HUES6 (cell line): ENCODE data around the gene PLTP.

Experiments used
- H3K27ac ChIP-seq: 2 replicates; pipeline ENCODE4 v1.7.0; 2013; ENCODE audit warnings: low read depth, mild to moderate bottlenecking, low read length, inconsistent platforms
- H3K27me3 ChIP-seq: 2 replicates; pipeline ENCODE4 v1.6.1; 2013; ENCODE audit warnings: low read length; ENCODE audit not compliant: control insufficient read depth, insufficient read depth
- H3K36me3 ChIP-seq: 2 replicates; pipeline ENCODE4 v1.6.1; 2013; ENCODE audit warnings: low read length; ENCODE audit not compliant: control insufficient read depth, insufficient read depth
- H3K4me1 ChIP-seq: 2 replicates; pipeline ENCODE4 v1.6.1; 2013; ENCODE audit warnings: low read length; ENCODE audit not compliant: control insufficient read depth, insufficient read depth
- H3K4me3 ChIP-seq: 2 replicates; pipeline ENCODE4 v1.5.1; 2013; ENCODE audit warnings: low read depth, low read length
- H3K9ac ChIP-seq: one replicate; pipeline ENCODE4 v1.6.1; 2013; ENCODE audit warnings: mild to moderate bottlenecking, low read length
- H3K9me3 ChIP-seq: 2 replicates; pipeline ENCODE4 v1.6.1; 2013; ENCODE audit warnings: low read depth, low read length; ENCODE audit not compliant: control insufficient read depth, insufficient read depth

Gene PLTP

DNA sequence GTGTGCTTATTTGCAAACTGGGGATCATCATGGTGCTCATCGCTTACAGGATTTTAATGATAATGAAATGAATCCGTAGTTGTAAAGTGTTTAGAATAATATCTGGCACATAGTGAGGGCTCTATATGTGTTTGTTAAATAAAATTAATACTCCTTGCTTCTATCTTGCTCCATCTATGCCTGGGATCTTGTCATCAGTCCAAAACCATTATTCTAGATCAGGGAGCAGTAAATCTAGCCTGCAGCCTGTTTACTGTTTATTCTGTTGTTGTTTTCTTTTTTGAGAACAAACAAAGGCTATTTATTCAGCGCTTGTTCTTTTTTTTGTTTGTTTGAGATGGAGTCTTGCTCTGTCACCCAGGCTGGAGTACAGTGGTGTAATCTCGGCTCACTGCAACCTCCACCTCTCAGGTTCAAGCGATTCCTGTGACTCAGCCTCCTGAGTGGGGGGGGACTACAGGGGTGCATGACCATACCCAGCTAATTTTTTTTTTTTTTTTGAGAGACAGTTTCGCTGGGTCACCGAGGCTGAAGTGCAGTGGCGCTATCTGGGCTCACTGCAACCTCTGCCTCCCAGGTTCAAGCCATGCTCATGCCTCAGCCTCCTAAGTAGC is 62.9 kb downstream of the PLTP start:
- Histone ChIP-seq H3K9ac (no peak overlapping the region), H3K4me1 (peaks cover 13% of the 10 kb centered on the region), H3K36me3 (peaks cover 50% of the 10 kb centered on the region), H3K27ac (no peak overlapping the region), H3K9me3 (no peaks in the 10 kb centered on the region), H3K4me3 (no peak overlapping the region), H3K27me3 (no peaks in the 10 kb centered on the region)
